Measurements from ENCODE around the gene GPRIN2. TPM values are rescaled to one million over a fixed set of nuclear protein-coding genes. Genes with fewer than 3 reads are reported as not detected.
A peak's percentile ranks its signal among the peaks of the same experiment; 100 is the strongest.

The GPRIN2 gene
- polyA plus RNA-seq, 3 donors, result not detected

DNA sequence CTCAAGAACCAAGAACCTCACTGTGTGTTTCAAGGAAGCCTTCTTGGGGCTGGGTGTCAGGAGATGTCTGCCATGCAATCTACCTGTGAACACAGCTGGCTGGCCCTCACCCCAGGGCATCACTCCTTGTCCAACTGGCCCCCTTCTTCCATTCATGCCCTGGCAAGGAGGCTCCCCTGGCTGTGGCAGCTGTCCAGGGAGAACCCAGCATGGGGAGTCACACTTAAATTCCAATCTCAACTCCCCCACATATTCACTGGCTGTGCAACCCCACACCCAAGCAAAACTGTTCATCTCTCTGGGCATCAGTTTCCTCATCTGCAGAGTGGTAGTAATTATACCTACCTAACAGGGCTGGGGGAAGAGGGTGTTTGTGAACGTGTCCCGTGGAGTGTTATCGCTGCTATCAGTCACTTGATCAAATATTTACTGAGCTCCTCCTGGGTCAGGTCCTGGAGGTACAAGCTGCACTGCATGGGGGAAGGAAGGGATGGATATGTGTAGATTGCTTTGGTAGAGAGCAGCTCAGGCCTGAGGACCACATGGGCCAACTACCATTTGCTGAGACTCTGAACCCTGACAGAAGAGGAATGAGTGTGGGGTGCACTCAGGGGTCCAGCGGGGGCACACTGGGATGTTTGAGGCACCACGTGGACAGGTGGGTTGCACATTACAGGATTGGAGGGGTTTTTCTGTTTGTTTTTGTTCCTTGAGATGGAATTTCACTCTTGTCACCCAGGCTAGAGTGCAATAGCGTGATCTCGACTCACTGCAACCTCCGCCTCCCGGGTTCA is 2.1 kb upstream of the GPRIN2 start:
- TF ChIP-seq, protein P1, sequence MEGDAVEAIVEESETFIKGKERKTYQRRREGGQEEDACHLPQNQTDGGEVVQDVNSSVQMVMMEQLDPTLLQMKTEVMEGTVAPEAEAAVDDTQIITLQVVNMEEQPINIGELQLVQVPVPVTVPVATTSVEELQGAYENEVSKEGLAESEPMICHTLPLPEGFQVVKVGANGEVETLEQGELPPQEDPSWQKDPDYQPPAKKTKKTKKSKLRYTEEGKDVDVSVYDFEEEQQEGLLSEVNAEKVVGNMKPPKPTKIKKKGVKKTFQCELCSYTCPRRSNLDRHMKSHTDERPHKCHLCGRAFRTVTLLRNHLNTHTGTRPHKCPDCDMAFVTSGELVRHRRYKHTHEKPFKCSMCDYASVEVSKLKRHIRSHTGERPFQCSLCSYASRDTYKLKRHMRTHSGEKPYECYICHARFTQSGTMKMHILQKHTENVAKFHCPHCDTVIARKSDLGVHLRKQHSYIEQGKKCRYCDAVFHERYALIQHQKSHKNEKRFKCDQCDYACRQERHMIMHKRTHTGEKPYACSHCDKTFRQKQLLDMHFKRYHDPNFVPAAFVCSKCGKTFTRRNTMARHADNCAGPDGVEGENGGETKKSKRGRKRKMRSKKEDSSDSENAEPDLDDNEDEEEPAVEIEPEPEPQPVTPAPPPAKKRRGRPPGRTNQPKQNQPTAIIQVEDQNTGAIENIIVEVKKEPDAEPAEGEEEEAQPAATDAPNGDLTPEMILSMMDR (IDR thresholded peaks at IDR 0.05), result no peak
- peaks cover 0 to 12% of the 10 kb centered on the region in 2 donors for H3K4me1 ChIP-seq (ENCODE audit: control insufficient read depth in 1 of 2, insufficient read depth in 2 of 2, low read length in 2 of 2)
- H3K36me3 ChIP-seq (replicated peaks in 1 of 2; ENCODE audit: control insufficient read depth in 1 of 2, insufficient read depth in 2 of 2, low read length in 2 of 2), result no peaks in the 10 kb centered on the region
- no peak overlapping the region for H2AFZ ChIP-seq (ENCODE audit: insufficient read depth, low read depth, low read length, poor library complexity, severe bottlenecking)
- Mint-ChIP-seq H3K4me3 (peak overlapping the region in 1 of 2 donors; percentile 89), H3K9me3 (peaks cover 0 to 10% (median 3%) of the 10 kb centered on the region in 7 donors), H3K27me3 (ENCODE audit: low read depth in 3 of 3) (peaks cover 0 to 21% (median 0%) of the 10 kb centered on the region in 3 donors), H3K4me1 (peaks cover 9% of the 10 kb centered on the region), H3K27ac (no peak overlapping the region), H3K36me3 (peaks cover 0 to 4% of the 10 kb centered on the region in 2 donors)
- H4K20me1 ChIP-seq (ENCODE audit: insufficient read depth, low read length), result no peaks in the 10 kb centered on the region
- H3K9ac ChIP-seq (ENCODE audit: insufficient read depth, low read length, poor library complexity, severe bottlenecking), result no peak overlapping the region
- peaks cover 27 to 70% of the 10 kb centered on the region in 2 donors for H3K27me3 ChIP-seq (ENCODE audit: control insufficient read depth in 2 of 2, insufficient read depth in 2 of 2, low read length in 2 of 2)
- 88% methylated on average over 9 of the region's 9 CpGs for WGBS (ENCODE audit: insufficient coverage)
- H3K27ac ChIP-seq (ENCODE audit: low read depth in 1 of 2, low read length in 2 of 2), result no peak overlapping the region
- H3K4me2 ChIP-seq (replicated peaks; ENCODE audit: extremely low read depth, low read length, poor library complexity, severe bottlenecking), result no peak overlapping the region
- peaks cover 3 to 20% of the 10 kb centered on the region in 2 donors for H3K9me3 ChIP-seq (replicated peaks in 1 of 2; ENCODE audit: control insufficient read depth in 1 of 2, insufficient read depth in 1 of 2, low read length in 2 of 2)
- DNase-seq, result no peak
- H3K4me3 ChIP-seq (replicated peaks in 1 of 3; ENCODE audit: low read depth in 2 of 3, low read length in 3 of 3), result no peak overlapping the region
- intact Hi-C loops (cut with micrococcal nuclease), result no loop called here
- H3K79me2 ChIP-seq (ENCODE audit: insufficient read depth, low read length), result no peaks in the 10 kb centered on the region

DNA sequence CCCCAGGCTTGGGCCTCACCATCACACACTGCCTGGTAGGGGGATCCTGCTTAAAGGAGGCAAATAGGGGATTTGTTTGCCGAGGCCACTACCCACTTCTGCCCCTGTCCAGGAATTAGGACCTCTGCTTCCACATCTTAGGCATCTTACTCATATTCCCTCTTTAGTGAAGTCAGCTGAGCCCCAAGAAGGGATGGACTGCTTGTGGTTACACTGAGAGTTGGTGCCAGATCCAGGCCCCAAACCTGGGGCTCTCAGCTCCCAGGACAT is 1.6 kb upstream of the GPRIN2 start:
- no peak overlapping the region for H3K4me2 ChIP-seq (replicated peaks; ENCODE audit: extremely low read depth, low read length, poor library complexity, severe bottlenecking)
- H3K4me1 ChIP-seq (ENCODE audit: control insufficient read depth in 1 of 2, insufficient read depth in 2 of 2, low read length in 2 of 2), result peaks cover 0 to 12% of the 10 kb centered on the region in 2 donors
- H2AFZ ChIP-seq (ENCODE audit: insufficient read depth, low read depth, low read length, poor library complexity, severe bottlenecking), result no peak overlapping the region
- H3K9ac ChIP-seq (ENCODE audit: insufficient read depth, low read length, poor library complexity, severe bottlenecking), result no peak overlapping the region
- peaks cover 27 to 72% of the 10 kb centered on the region in 2 donors for H3K27me3 ChIP-seq (ENCODE audit: control insufficient read depth in 2 of 2, insufficient read depth in 2 of 2, low read length in 2 of 2)
- peaks cover 3 to 20% of the 10 kb centered on the region in 2 donors for H3K9me3 ChIP-seq (replicated peaks in 1 of 2; ENCODE audit: control insufficient read depth in 1 of 2, insufficient read depth in 1 of 2, low read length in 2 of 2)
- DNase-seq, result no peak
- H3K4me3 ChIP-seq (replicated peaks in 1 of 3; ENCODE audit: low read depth in 2 of 3, low read length in 3 of 3), result no peak overlapping the region
- H3K27ac ChIP-seq (ENCODE audit: low read depth in 1 of 2, low read length in 2 of 2), result no peak overlapping the region
- Mint-ChIP-seq H3K36me3 (peaks cover 0 to 4% of the 10 kb centered on the region in 2 donors), H3K9me3 (peaks cover 0 to 10% (median 3%) of the 10 kb centered on the region in 7 donors), H3K27ac (no peak overlapping the region), H3K27me3 (ENCODE audit: low read depth in 3 of 3) (peaks cover 0 to 21% (median 0%) of the 10 kb centered on the region in 3 donors), H3K4me1 (peaks cover 9% of the 10 kb centered on the region), H3K4me3 (peak overlapping the region in 1 of 2 donors; percentile 89)
- TF ChIP-seq, protein P1 (IDR thresholded peaks at IDR 0.05), result no peak
- no CpG with 5 or more reads among the region's 1 CpG for WGBS (ENCODE audit: insufficient coverage)
- H4K20me1 ChIP-seq (ENCODE audit: insufficient read depth, low read length), result no peaks in the 10 kb centered on the region
- H3K79me2 ChIP-seq (ENCODE audit: insufficient read depth, low read length), result no peaks in the 10 kb centered on the region
- H3K36me3 ChIP-seq (replicated peaks in 1 of 2; ENCODE audit: control insufficient read depth in 1 of 2, insufficient read depth in 2 of 2, low read length in 2 of 2), result no peaks in the 10 kb centered on the region
- intact Hi-C loops (cut with micrococcal nuclease), result no loop called here
